ENCODE data around the gene WASHC2A.
"Not testable (repeated sequence)": the region's sequence is repeated elsewhere in the genome, so short reads cannot be mapped to it uniquely, and the experiment has no call there.

GRCh38 chr10:50132322-50132721, 64.6 kb downstream of the WASHC2A start:
- TF ChIP-seq EZH2 (IDR thresholded peaks at IDR 0.05); POLR2AphosphoS5 (IDR thresholded peaks at IDR 0.05; ENCODE audit: borderline replicate concordance, low read depth, low read length): not testable (repeated sequence)
